ENCODE measurements around the gene CWC15. TPM values are rescaled to one million over a fixed set of nuclear protein-coding genes. Genes with fewer than 3 reads are reported as not detected.

The CWC15 gene
- total RNA-seq, 1 experiment from 2014 or later, result 58.9 TPM

DNA sequence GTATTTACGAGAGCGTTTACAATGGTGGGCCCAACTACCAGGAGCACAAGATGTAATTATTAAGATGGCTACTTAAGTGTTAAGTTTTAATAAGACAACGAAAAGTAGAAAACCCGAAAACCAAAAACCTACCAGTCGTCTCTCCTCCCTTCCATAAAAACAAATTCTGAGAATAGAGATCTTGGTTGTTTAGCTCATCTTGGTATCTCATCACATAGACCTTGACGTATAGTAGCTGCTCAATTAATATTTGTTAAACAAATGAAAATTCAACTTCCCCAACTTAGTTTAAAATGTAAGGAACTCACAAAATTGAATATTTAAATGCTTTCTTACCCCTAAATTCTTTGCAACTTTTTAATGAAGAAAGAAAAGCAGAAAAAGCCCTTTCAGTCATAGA, 822 bp upstream of the CWC15 start:
- H3K4me3 ChIP-seq (ENCODE audit: low read depth in 2 of 2, low read length in 2 of 2), result peak overlapping the region; percentile 93
- DNase-seq (ENCODE audit: low read depth, low spot score), result no peak
- H3K36me3 ChIP-seq (ENCODE audit: control insufficient read depth, insufficient read depth, low read length), result peaks cover 30% of the 10 kb centered on the region
- no peak for ATAC-seq
- peak overlapping the region; percentile 99 for H3K27ac ChIP-seq (ENCODE audit: low read length)
- POLR2A ChIA-PET, result no interaction called here
- in situ Hi-C loops (cut with HindIII; ENCODE audit: low pct_unique_long_range_greater_than_20kb, low sequenced_read_pairs), result no loop called here
- H3K27me3 ChIP-seq (ENCODE audit: control insufficient read depth, insufficient read depth, low read length), result no peaks in the 10 kb centered on the region
- TF ChIP-seq, protein P1, sequence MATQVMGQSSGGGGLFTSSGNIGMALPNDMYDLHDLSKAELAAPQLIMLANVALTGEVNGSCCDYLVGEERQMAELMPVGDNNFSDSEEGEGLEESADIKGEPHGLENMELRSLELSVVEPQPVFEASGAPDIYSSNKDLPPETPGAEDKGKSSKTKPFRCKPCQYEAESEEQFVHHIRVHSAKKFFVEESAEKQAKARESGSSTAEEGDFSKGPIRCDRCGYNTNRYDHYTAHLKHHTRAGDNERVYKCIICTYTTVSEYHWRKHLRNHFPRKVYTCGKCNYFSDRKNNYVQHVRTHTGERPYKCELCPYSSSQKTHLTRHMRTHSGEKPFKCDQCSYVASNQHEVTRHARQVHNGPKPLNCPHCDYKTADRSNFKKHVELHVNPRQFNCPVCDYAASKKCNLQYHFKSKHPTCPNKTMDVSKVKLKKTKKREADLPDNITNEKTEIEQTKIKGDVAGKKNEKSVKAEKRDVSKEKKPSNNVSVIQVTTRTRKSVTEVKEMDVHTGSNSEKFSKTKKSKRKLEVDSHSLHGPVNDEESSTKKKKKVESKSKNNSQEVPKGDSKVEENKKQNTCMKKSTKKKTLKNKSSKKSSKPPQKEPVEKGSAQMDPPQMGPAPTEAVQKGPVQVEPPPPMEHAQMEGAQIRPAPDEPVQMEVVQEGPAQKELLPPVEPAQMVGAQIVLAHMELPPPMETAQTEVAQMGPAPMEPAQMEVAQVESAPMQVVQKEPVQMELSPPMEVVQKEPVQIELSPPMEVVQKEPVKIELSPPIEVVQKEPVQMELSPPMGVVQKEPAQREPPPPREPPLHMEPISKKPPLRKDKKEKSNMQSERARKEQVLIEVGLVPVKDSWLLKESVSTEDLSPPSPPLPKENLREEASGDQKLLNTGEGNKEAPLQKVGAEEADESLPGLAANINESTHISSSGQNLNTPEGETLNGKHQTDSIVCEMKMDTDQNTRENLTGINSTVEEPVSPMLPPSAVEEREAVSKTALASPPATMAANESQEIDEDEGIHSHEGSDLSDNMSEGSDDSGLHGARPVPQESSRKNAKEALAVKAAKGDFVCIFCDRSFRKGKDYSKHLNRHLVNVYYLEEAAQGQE (IDR thresholded peaks at IDR 0.05; ENCODE audit: insufficient read depth in 1 of 2, low read depth in 2 of 2, low read length in 1 of 2), result no peak
- TF ChIP-seq SIN3A (IDR thresholded peaks at IDR 0.05; ENCODE audit: borderline replicate concordance, insufficient read depth, low read depth, low read length) (no peak), TCF7L2 (IDR thresholded peaks at IDR 0.05; ENCODE audit: low read depth, low read length) (no peak), POLR2AphosphoS5 (IDR thresholded peaks at IDR 0.05; ENCODE audit: low read depth, low read length) (no peak)
- TF ChIP-seq, protein P2, sequence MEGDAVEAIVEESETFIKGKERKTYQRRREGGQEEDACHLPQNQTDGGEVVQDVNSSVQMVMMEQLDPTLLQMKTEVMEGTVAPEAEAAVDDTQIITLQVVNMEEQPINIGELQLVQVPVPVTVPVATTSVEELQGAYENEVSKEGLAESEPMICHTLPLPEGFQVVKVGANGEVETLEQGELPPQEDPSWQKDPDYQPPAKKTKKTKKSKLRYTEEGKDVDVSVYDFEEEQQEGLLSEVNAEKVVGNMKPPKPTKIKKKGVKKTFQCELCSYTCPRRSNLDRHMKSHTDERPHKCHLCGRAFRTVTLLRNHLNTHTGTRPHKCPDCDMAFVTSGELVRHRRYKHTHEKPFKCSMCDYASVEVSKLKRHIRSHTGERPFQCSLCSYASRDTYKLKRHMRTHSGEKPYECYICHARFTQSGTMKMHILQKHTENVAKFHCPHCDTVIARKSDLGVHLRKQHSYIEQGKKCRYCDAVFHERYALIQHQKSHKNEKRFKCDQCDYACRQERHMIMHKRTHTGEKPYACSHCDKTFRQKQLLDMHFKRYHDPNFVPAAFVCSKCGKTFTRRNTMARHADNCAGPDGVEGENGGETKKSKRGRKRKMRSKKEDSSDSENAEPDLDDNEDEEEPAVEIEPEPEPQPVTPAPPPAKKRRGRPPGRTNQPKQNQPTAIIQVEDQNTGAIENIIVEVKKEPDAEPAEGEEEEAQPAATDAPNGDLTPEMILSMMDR (IDR thresholded peaks at IDR 0.05), result no peak
- CTCF ChIA-PET, result no interaction called here
- no TSS peak for BruUV-seq (replicated peaks)
- no peaks in the 10 kb centered on the region for H3K9me3 ChIP-seq (ENCODE audit: control insufficient read depth, insufficient read depth, low read depth, low read length)
- peaks cover 10% of the 10 kb centered on the region; the same call in 1 of the 2 replicates for H3K4me1 ChIP-seq (ENCODE audit: control insufficient read depth, insufficient read depth, low read length)
- intact Hi-C loops (cut with micrococcal nuclease; ENCODE audit: unreplicated experiment), result loop anchor here (5.0 to 10.0 kb wide), 2 partner anchors 93 to 181 kb away; partner anchors contain the start of gene SRSF8

DNA sequence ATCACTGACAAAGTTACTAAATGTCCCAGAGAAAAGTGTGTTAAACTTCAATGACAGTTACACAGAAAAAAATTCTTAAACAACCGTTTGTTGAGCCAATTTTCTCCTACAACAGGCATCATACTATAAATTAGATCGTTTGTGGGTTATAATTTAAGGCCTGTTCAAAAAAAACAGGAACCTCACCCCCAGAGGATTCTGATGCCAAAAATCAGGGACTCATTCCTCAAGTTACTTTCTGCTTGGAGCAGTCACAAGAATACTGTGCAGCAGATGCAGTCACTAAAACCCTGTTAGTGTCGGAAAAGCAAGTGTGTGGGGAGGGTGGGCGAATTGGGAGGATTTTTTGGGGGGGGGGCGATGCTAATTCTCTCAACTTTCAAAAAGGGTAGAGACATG, 657 bp downstream of the CWC15 start:
- no peaks in the 10 kb centered on the region for H3K9me3 ChIP-seq (ENCODE audit: control insufficient read depth, insufficient read depth, low read depth, low read length)
- H3K36me3 ChIP-seq (ENCODE audit: control insufficient read depth, insufficient read depth, low read length), result peaks cover 44% of the 10 kb centered on the region
- ATAC-seq (no peak), DNase-seq (ENCODE audit: low read depth, low spot score) (no peak)
- POLR2A ChIA-PET, result no interaction called here
- CTCF ChIA-PET, result interaction anchor here (0.6 kb wide), 1 partner anchor 22 kb away, joined by 6 read pairs; no protein-coding TSS in a partner anchor
- in situ Hi-C loops (cut with HindIII; ENCODE audit: low pct_unique_long_range_greater_than_20kb, low sequenced_read_pairs), result no loop called here
- H3K4me3 ChIP-seq (ENCODE audit: low read depth in 2 of 2, low read length in 2 of 2), result peak overlapping the region; percentile 93
- peaks cover 10% of the 10 kb centered on the region; the same call in 1 of the 2 replicates for H3K4me1 ChIP-seq (ENCODE audit: control insufficient read depth, insufficient read depth, low read length)
- intact Hi-C loops (cut with micrococcal nuclease; ENCODE audit: unreplicated experiment), result loop anchor here (5.0 to 10.0 kb wide), 2 partner anchors 95 to 182 kb away; partner anchors contain the start of gene SRSF8
- H3K27ac ChIP-seq (ENCODE audit: low read length), result peak overlapping the region; percentile 99
- BruUV-seq (replicated peaks), result no TSS peak
- no peaks in the 10 kb centered on the region for H3K27me3 ChIP-seq (ENCODE audit: control insufficient read depth, insufficient read depth, low read length)
- no peak for TF ChIP-seq TCF7L2 (IDR thresholded peaks at IDR 0.05; ENCODE audit: low read depth, low read length)
- no peak for TF ChIP-seq POLR2AphosphoS5 (IDR thresholded peaks at IDR 0.05; ENCODE audit: low read depth, low read length)
- TF ChIP-seq, protein P2 (IDR thresholded peaks at IDR 0.05), result no peak
- TF ChIP-seq SIN3A (IDR thresholded peaks at IDR 0.05; ENCODE audit: borderline replicate concordance, insufficient read depth, low read depth, low read length), result no peak
- TF ChIP-seq, protein P1 (IDR thresholded peaks at IDR 0.05; ENCODE audit: insufficient read depth in 1 of 2, low read depth in 2 of 2, low read length in 1 of 2), result no peak

All from Panc1 (cell line).